Central memory CD4-positive, alpha-beta T cell (primary cell): ENCODE measurements around the gene FBXW8.

Experiments
- DNase-seq: peaks from one replicate; pipeline ENCODE4 v3.0.0; 2022

Gene FBXW8

GRCh38 chr12:117061555-117062079 lies 150.9 kb downstream of the FBXW8 start:
- no peak for DNase-seq

- peak; percentile 37 for DNase-seq
Observed at GRCh38 chr12:117063162-117063911, 152.6 kb downstream of the FBXW8 start.

DNA sequence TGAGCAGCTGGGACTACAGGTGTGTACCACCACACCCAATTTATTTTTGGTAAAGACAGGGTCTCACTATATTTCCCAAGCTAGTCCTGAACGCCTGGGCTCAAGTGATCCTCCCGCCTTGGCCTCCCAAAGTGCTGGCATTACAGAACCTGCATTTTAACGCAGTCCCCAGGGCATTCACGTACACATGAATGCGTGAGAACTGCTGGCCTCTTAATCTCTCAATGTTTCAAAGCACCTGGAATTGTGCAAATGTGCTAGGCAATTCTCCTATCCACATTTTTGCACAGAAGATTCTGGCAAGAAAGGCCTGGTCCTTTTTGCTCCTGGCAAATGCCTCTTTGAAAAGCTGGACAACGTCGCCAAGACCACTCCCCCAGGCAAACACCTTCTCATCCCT lies 153.3 kb downstream of the FBXW8 start:
- no peak for DNase-seq

GRCh38 chr12:117064596-117064995 lies 153.8 kb downstream of the FBXW8 start:
- DNase-seq: no peak

DNA sequence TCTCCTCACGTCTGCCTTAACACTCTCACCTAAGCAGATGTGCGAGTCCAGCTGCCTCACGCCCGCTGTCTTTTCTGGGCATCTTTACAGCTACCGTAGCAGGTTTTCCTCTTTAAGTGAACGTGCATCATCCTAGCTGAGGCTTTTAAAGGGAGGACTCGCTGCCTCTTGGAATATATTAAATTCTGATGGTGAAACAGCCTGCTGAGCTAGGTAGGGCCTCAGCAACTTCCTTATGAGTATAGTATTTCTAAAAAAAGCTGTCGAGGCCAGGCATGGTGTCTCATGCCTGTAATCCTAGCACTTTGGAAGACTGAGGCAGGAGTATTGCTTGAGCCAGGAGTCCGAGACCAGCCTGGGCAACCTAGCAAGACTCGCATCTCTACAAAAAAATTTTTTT lies 156.3 kb downstream of the FBXW8 start:
- no peak for DNase-seq

DNA sequence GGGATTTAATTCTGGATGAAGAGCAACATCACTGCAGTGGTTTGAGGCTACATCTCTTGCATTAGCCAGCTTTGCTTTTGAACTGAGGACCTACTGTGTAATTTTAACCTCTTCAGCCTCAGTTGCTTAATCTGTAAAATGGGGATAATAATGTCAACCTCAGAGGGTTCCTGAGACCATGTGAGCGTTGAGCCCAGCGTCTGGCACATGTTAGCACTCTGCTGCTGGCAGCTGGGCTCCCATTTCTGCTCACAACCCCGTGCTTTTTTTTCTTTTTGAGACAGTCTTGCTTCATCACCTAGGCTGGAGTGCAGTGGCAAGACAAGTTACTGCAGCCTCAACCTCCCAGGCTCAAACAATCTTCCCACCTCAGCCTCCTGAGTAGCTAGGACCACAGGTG lies 156.9 kb downstream of the FBXW8 start:
- no peak for DNase-seq

- DNase-seq: no peak
Observed at GRCh38 chr12:117068492-117068891, 157.7 kb downstream of the FBXW8 start.

- no peak for DNase-seq
Observed at GRCh38 chr12:117069101-117069797, 158.5 kb downstream of the FBXW8 start.

DNA sequence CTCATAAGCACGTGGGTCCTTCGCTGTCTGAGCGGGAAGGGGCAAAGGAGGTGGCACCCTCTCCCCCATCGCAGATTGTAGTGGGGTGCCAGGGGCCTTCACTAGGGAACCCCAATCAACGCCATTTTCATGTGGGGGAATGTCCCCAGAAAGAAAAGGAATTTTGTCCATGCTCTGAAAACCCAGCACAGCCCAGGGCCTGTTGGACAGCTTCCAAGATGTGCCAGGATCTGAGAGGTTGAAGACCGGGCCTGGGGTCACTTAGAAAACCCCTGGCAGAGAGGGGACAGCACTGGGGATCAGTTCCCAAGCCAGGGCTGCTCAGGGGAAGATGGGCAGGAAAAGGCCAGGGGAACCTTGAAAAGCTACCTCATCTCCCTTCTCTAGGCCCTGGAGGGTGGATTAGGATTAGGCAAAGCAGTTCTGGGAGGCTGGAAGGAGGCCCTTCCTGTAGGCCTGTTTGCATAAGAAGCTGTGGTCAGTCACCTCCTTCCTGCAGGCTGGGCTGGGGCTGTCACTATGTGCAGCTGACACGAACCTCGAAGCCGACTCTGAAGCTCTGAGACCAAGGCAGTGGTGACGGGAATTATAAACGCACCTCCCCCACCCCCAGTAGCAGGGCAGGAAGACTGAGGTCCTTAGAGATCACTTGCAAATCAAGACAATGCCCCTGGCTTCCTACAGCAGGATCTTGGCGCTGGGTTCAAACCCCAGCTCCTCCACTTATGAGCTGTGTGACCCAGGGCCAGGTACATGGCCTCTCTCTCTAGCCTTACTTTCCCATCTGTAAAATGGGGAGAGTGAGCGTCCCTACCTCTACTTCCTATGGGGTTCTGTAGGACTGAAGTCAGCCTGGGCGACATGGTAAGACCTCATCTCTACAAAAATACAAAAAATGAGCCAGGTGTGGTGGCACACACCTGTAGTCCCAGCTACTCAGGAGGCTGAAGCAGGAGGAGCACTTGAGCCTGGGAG lies 159.5 kb downstream of the FBXW8 start:
- DNase-seq: no peak

DNA sequence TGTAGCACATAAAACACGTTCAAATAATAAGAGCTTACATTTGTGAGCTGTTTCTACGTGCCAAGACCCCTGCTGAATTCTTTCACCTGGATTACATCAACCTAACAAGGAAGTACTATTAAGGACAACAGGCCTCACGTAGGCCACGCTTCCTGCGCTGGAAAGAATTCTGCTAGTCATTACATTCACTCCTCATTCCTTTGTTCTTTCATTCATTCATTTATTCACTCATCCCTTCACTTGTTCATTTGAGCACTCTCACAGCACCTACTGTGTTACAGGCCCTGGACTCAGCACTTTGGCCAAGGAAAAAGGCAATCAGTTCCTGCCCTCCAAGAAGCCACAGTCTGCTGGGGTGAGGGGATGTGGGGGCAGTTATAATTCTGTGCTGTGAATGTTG lies 160.3 kb downstream of the FBXW8 start:
- no peak for DNase-seq

GRCh38 chr12:117072106-117072505 lies 161.4 kb downstream of the FBXW8 start:
- no peak for DNase-seq

GRCh38 chr12:117072736-117073490 lies 162.2 kb downstream of the FBXW8 start:
- DNase-seq: no peak

GRCh38 chr12:117073611-117074010 lies 162.9 kb downstream of the FBXW8 start:
- no peak for DNase-seq

- DNase-seq: no peak
Observed at GRCh38 chr12:117076410-117077372, 165.9 kb downstream of the FBXW8 start.

- DNase-seq: no peak
Observed at GRCh38 chr12:117079487-117079886, 168.7 kb downstream of the FBXW8 start.

- DNase-seq: no peak
Observed at GRCh38 chr12:117080661-117081144, 170.0 kb downstream of the FBXW8 start.
